GM23338 (cell line): Measurements from ENCODE around the gene DRAXIN. TPM values are rescaled to one million over a fixed set of nuclear protein-coding genes. Genes with fewer than 3 reads are reported as not detected.

Experiments used
- ATAC-seq: fragments of 200-7000 bp; cut with Tn5 transposase; 3 replicates; pipeline ENCODE4 v1.9.1; 2020
- DNase-seq: peaks from one replicate; pipeline ENCODE4 v3.0.0-alpha.2; 2015; ENCODE audit warnings: low spot score
- H2AFZ ChIP-seq: fragments of 200-600 bp; sonication (generic); 2 replicates; pipeline ENCODE4 v1.8.0; 2016; ENCODE audit warnings: antibody characterized with exemption, mild to moderate bottlenecking, moderate library complexity
- H3F3A ChIP-seq: fragments of 200-600 bp; sonication (generic); replicated peaks from 2 replicates; pipeline ENCODE4 v1.8.0; 2017; ENCODE audit warnings: antibody characterized with exemption, mixed run types, low read depth
- H3K27ac ChIP-seq: fragments of 200-600 bp; sonication (generic); 2 replicates; pipeline ENCODE4 v1.6.1; 2016; ENCODE audit warnings: low read depth
- H3K27me3 ChIP-seq: fragments of 200-600 bp; sonication (generic); 2 replicates; pipeline ENCODE4 v1.8.0; 2016; ENCODE audit warnings: mild to moderate bottlenecking, mixed run types, moderate library complexity; ENCODE audit not compliant: insufficient read depth
- H3K36me3 ChIP-seq: fragments of 200-600 bp; sonication (generic); 2 replicates; pipeline ENCODE4 v1.8.0; 2016; ENCODE audit warnings: mild to moderate bottlenecking; ENCODE audit not compliant: insufficient read depth
- H3K4me1 ChIP-seq: fragments of 200-600 bp; sonication (generic); 2 replicates; pipeline ENCODE4 v1.8.0; 2016; ENCODE audit warnings: mild to moderate bottlenecking, moderate library complexity; ENCODE audit not compliant: insufficient read depth
- H3K4me2 ChIP-seq: fragments of 200-600 bp; sonication (generic); 2 replicates; pipeline ENCODE4 v1.7.1; 2017; ENCODE audit warnings: mixed run types
- H3K4me3 ChIP-seq: fragments of 200-600 bp; sonication (generic); 2 replicates; pipeline ENCODE4 v1.6.1; 2016; ENCODE audit warnings: mixed run types
- H3K79me2 ChIP-seq: fragments of 200-600 bp; sonication (generic); replicated peaks from 2 replicates; pipeline ENCODE4 v1.8.0; 2017; ENCODE audit warnings: mild to moderate bottlenecking; ENCODE audit not compliant: insufficient read depth
- H3K9me2 ChIP-seq: fragments of 200-600 bp; sonication (generic); 2 replicates; pipeline ENCODE4 v1.8.0; 2017; ENCODE audit not compliant: insufficient read depth
- H4K20me1 ChIP-seq: fragments of 200-600 bp; sonication (generic); replicated peaks from 2 replicates; pipeline ENCODE4 v1.8.0; 2017; ENCODE audit warnings: mild to moderate bottlenecking; ENCODE audit not compliant: insufficient read depth
- H3K27ac Mint-ChIP-seq: 2 replicates; pipeline ENCODE4 v1.8.0; 2020; ENCODE audit warnings: inconsistent platforms, mild to moderate bottlenecking, moderate library complexity, mixed read lengths
- H3K27me3 Mint-ChIP-seq: 3 replicates; pipeline ENCODE4 v1.8.0; 2022; ENCODE audit warnings: low read depth, mild to moderate bottlenecking, moderate library complexity, mixed read lengths, inconsistent platforms; ENCODE audit not compliant: insufficient read depth, poor library complexity
- H3K36me3 Mint-ChIP-seq: 3 replicates; pipeline ENCODE4 v1.8.0; 2021; ENCODE audit warnings: low read depth, mild to moderate bottlenecking, inconsistent platforms, moderate library complexity, mixed read lengths
- H3K4me1 Mint-ChIP-seq: 3 replicates; pipeline ENCODE4 v1.8.0; 2020; ENCODE audit warnings: mild to moderate bottlenecking, inconsistent platforms, mixed read lengths
- H3K4me3 Mint-ChIP-seq: 3 replicates; pipeline ENCODE4 v1.8.0; 2021; ENCODE audit warnings: moderate library complexity, mild to moderate bottlenecking, inconsistent platforms, mixed read lengths
- H3K9me3 Mint-ChIP-seq: 3 replicates; pipeline ENCODE4 v1.8.0; 2020; ENCODE audit warnings: moderate library complexity, mild to moderate bottlenecking, inconsistent platforms, mixed read lengths
- CREB1 ChIP-seq: fragments of 250-450 bp; sonication (Bioruptor Pico); IDR thresholded peaks from 2 replicates; pipeline ENCODE4 v1.5.0; 2020; ENCODE audit warnings: low read depth, mild to moderate bottlenecking, moderate library complexity
- EZH2 ChIP-seq: fragments of 200-600 bp; sonication (generic); IDR thresholded peaks from one replicate; pipeline ENCODE4 v1.8.0; 2017; ENCODE audit warnings: antibody characterized with exemption, mild to moderate bottlenecking, low read depth; ENCODE audit not compliant: unreplicated experiment
- POLR2AphosphoS5 ChIP-seq: IDR thresholded peaks from 2 replicates; pipeline ENCODE4 v1.6.1; 2016; ENCODE audit warnings: antibody characterized with exemption, low read depth
- REST ChIP-seq: IDR thresholded peaks from one replicate; pipeline ENCODE4 v1.6.1; 2018; ENCODE audit warnings: antibody characterized with exemption; ENCODE audit not compliant: unreplicated experiment
- ZNF114 ChIP-seq: fragments of 250-450 bp; sonication (Bioruptor Pico); IDR thresholded peaks from 2 replicates; pipeline ENCODE4 v1.5.0; 2020; ENCODE audit warnings: mild to moderate bottlenecking, moderate library complexity
- polyA plus RNA-seq: library from polyadenylated mRNA; unstranded; fragments of >200 nt; fragmentation: Nextera tagmentation; extraction: Ambion mirVana; gene quantifications from 2 replicates; pipeline ENCODE4 v1.2.1, GENCODE V29; 2016
- total RNA-seq: library from RNA; depleted of rRNA; stranded (reverse); fragments of >200 nt; shearing (Covaris generic); gene quantifications from 2 replicates; pipeline ENCODE4 v1.2.3, GENCODE V29; 2014
- TF ChIP-seq, protein P1 (sequence below): IDR thresholded peaks from 2 replicates; pipeline ENCODE4 v1.6.1; 2016; ENCODE audit warnings: antibody characterized with exemption

Gene DRAXIN
- total and polyA plus RNA-seq, 2 experiments from 2014 or later: 7.6 to 23.0 TPM

DNA sequence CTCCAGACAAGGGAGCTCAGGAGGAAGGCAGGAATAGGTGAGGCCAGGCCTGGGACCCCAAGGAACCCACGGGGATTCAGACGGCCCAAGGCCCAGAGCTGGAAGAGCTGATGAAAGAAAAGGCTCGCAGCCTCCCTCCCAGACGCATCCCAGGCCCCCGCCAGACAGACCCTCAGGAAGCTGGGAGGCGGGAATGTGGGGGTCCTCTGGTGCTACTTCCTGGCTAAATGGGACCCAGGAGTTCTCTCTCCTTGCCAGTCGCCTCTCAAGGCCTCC lies 37.7 kb upstream of the DRAXIN start (continued):
- no peak for TF ChIP-seq REST
- TF ChIP-seq ZNF114 (CRISPR knock-in tag): no peak
- TF ChIP-seq EZH2: no peak
- TF ChIP-seq, protein P1, sequence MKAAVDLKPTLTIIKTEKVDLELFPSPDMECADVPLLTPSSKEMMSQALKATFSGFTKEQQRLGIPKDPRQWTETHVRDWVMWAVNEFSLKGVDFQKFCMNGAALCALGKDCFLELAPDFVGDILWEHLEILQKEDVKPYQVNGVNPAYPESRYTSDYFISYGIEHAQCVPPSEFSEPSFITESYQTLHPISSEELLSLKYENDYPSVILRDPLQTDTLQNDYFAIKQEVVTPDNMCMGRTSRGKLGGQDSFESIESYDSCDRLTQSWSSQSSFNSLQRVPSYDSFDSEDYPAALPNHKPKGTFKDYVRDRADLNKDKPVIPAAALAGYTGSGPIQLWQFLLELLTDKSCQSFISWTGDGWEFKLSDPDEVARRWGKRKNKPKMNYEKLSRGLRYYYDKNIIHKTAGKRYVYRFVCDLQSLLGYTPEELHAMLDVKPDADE: no peak

- peak within 1 kb of the TSS; percentile 59; the same call in 1 of the 2 replicates for H3K27ac ChIP-seq
- peaks cover 13% of the 10 kb centered on the region; the same call in 1 of the 2 replicates for H3K36me3 ChIP-seq
- ATAC-seq: peak; percentile 51
- H3K27me3 Mint-ChIP-seq: peaks cover 24% of the 10 kb centered on the region
- peak within 1 kb of the TSS; percentile 93 for H3K4me2 ChIP-seq
- TF ChIP-seq CREB1 (CRISPR knock-in tag): 0 out of 2 replicates have a peak, but pooled peaks have one; percentile 23
- peak; percentile 64 for TF ChIP-seq POLR2AphosphoS5
- no peak for TF ChIP-seq ZNF114 (CRISPR knock-in tag)
- H3K27me3 ChIP-seq: no peaks in the 10 kb centered on the region
- peak; percentile 91 for DNase-seq
- no peak within 1 kb of the TSS for H2AFZ ChIP-seq
- H3K79me2 ChIP-seq: peaks cover 20% of the 10 kb centered on the region
- H3K4me3 ChIP-seq: peak within 1 kb of the TSS; percentile 77
- H3K36me3 Mint-ChIP-seq: peaks cover 14% of the 10 kb centered on the region; the same call in 2 of the 3 replicates
- peaks cover 35% of the 10 kb centered on the region for H3K4me1 Mint-ChIP-seq
- peaks cover 24% of the 10 kb centered on the region for H3F3A ChIP-seq
- no peaks in the 10 kb centered on the region; the same call in 2 of the 3 replicates for H3K9me3 Mint-ChIP-seq
- H3K4me3 Mint-ChIP-seq: peak within 1 kb of the TSS; percentile 77
- no peak within 1 kb of the TSS for H3K27ac Mint-ChIP-seq
- H4K20me1 ChIP-seq: peaks cover 7% of the 10 kb centered on the region; the same call in 1 of the 2 replicates
- peaks cover 33% of the 10 kb centered on the region for H3K4me1 ChIP-seq
- no peaks in the 10 kb centered on the region for H3K9me2 ChIP-seq
Measured at GRCh38 chr1:11654137-11654938, 37.2 kb upstream of the DRAXIN start, which contains the start of the genes FBXO2 and FBXO44. Gene FBXO2 (minus strand): TSS chr1:11654429. CDS start chr1:11654340, 89 bp downstream. Gene FBXO44 (plus strand): TSS chr1:11654877. CDS start chr1:11655836, 959 bp downstream.
